Measurements from ENCODE around the gene USP36.

- no peak for TF ChIP-seq CTCF (IDR thresholded peaks at IDR 0.05; ENCODE audit: low read length)
- no peak for TF ChIP-seq EZH2 (optimal IDR thresholded peaks at IDR 0.05; ENCODE audit: low read depth, low read length)
Observed at GRCh38 chr17:78785011-78785662, 55.5 kb downstream of the USP36 start.
